HCT116 (cell line): ENCODE measurements around the gene DRD2. TPM values are rescaled to one million over a fixed set of nuclear protein-coding genes. Genes with fewer than 3 reads are reported as not detected.

Experiments
- ATAC-seq: fragments of 200-7000 bp; cut with Tn5 transposase; 2 replicates; pipeline ENCODE4 v1.9.1; 2020; ENCODE audit warnings: mild to moderate bottlenecking, moderate library complexity
- BruUV-seq: library from RNA; stranded (reverse); fragments of 400-500 nt; replicated peaks from 2 replicates; lab custom pipeline; 2021; lab: Mats Ljungman, UMichigan
- CTCF ChIA-PET: fragments of 300-600 bp; sonication (Branson Sonifier 250); formaldehyde crosslinking; loops from one replicate; lab custom pipeline; 2021; ENCODE audit warnings: antibody characterized with exemption; lab: Charles Lee
- POLR2A ChIA-PET: fragments of 300-600, 350-600 bp; sonication (Branson Sonifier 250); formaldehyde crosslinking; loops from one replicate; lab custom pipeline; 2021; ENCODE audit warnings: antibody characterized with exemption; lab: Charles Lee
- RAD21 ChIA-PET, 2 experiments: fragments of 300-600 bp; sonication (Branson Sonifier 250); formaldehyde crosslinking; loops; one replicate each; lab custom pipeline; 2023; ENCODE audit warnings: low total read pairs in 2 of 2; ENCODE audit not compliant: uncharacterized antibody in 2 of 2, unreplicated experiment in 2 of 2, low non-redundant PET in 1 of 2; lab: Charles Lee
- DNase-seq: peaks from one replicate; pipeline ENCODE4 v3.0.0-alpha.2; 2010; ENCODE audit warnings: low read depth, low spot score
- H2AFZ ChIP-seq: fragments of 200-600 bp; shearing (Covaris generic), sonication (generic); 2 replicates; pipeline ENCODE4 v1.6.1; 2017; ENCODE audit warnings: low read depth, mixed run types, mixed read lengths, antibody characterized with exemption, low read length; ENCODE audit not compliant: poor library complexity, severe bottlenecking
- H3K27ac ChIP-seq: 2 replicates; pipeline ENCODE4 v1.5.1; 2012; ENCODE audit warnings: low read depth, low read length
- H3K27me3 ChIP-seq: fragments of 200-600 bp; sonication (generic); 2 replicates; pipeline ENCODE4 v1.6.1; 2016; ENCODE audit warnings: mixed run types, low read length, mixed read lengths; ENCODE audit not compliant: insufficient read depth
- H3K36me3 ChIP-seq, 2 experiments: fragments of 200-500 bp in 1 of 2; fragments of 200-600 bp in 1 of 2; sonication (Bioruptor generic) in 1 of 2; sonication (generic) in 1 of 2; 2 replicates each; pipeline versions ENCODE4 v1.5.1 to v1.6.1; 2014 to 2016; ENCODE audit warnings: low read length in 2 of 2, inconsistent platforms in 1 of 2, mixed read lengths in 1 of 2, mixed run types in 1 of 2; ENCODE audit not compliant: insufficient read depth in 2 of 2, control insufficient read depth in 1 of 2
- H3K4me1 ChIP-seq, 2 experiments: fragments of 200-600 bp in 1 of 2; sonication (generic) in 1 of 2; 2 replicates each; pipeline versions ENCODE4 v1.5.1 to v1.6.1; 2012 to 2017; ENCODE audit warnings: low read length in 2 of 2, inconsistent platforms in 1 of 2, mild to moderate bottlenecking in 1 of 2, mixed read lengths in 1 of 2, mixed run types in 1 of 2, moderate library complexity in 1 of 2; ENCODE audit not compliant: insufficient read depth in 2 of 2, control insufficient read depth in 1 of 2
- H3K4me2 ChIP-seq: fragments of 200-600 bp; sonication (generic); 2 replicates; pipeline ENCODE4 v1.6.1; 2017; ENCODE audit warnings: mixed run types, low read length, mixed read lengths
- H3K4me3 ChIP-seq, 2 experiments: fragments of 200-600 bp in 1 of 2; sonication (generic) in 1 of 2; replicated peaks in 1 of 2; 2 replicates each; pipeline ENCODE4 v1.5.1; 2011 to 2016; ENCODE audit warnings: low read length in 2 of 2, control low read depth in 1 of 2, low read depth in 1 of 2, mild to moderate bottlenecking in 1 of 2, mixed read lengths in 1 of 2, mixed run types in 1 of 2
- H3K79me2 ChIP-seq: fragments of 200-600 bp; sonication (generic); 2 replicates; pipeline ENCODE4 v1.6.1; 2017; ENCODE audit warnings: mild to moderate bottlenecking, mixed run types, low read length, moderate library complexity, mixed read lengths; ENCODE audit not compliant: insufficient read depth
- H3K9ac ChIP-seq: fragments of 200-600 bp; sonication (generic); 2 replicates; pipeline ENCODE4 v1.6.1; 2016; ENCODE audit warnings: low read length, mixed read lengths
- H3K9me2 ChIP-seq: fragments of 200-600 bp; sonication (generic), shearing (Covaris generic); 2 replicates; pipeline ENCODE4 v1.6.1; 2017; ENCODE audit warnings: mixed run types, mild to moderate bottlenecking, moderate library complexity; ENCODE audit not compliant: insufficient read depth
- H3K9me3 ChIP-seq, 2 experiments: fragments of 200-500 bp in 1 of 2; fragments of 200-600 bp in 1 of 2; sonication (Bioruptor generic) in 1 of 2; sonication (generic) in 1 of 2; 2 replicates each; pipeline ENCODE4 v1.6.1; 2014 to 2017; ENCODE audit warnings: low read length in 2 of 2, mixed read lengths in 2 of 2, inconsistent platforms in 1 of 2, low read depth in 1 of 2, mild to moderate bottlenecking in 1 of 2, mixed run types in 1 of 2, moderate library complexity in 1 of 2; ENCODE audit not compliant: control insufficient read depth in 1 of 2, insufficient read depth in 1 of 2
- H4K20me1 ChIP-seq: fragments of 200-600 bp; sonication (generic), shearing (Covaris generic); 2 replicates; pipeline ENCODE4 v1.6.1; 2017; ENCODE audit warnings: mixed run types, mild to moderate bottlenecking, moderate library complexity; ENCODE audit not compliant: insufficient read depth
- CBX3 ChIP-seq: IDR thresholded peaks from 2 replicates; pipeline ENCODE4 v1.6.1; 2012; ENCODE audit warnings: low read depth
- CEBPB ChIP-seq: IDR thresholded peaks from 2 replicates; pipeline ENCODE4 v1.6.1; 2012; ENCODE audit warnings: low read depth
- CTCF ChIP-seq, 3 experiments: fragments of 200-600 bp in 1 of 3; sonication (generic) in 1 of 3; IDR thresholded peaks in 2 of 3; conservative IDR thresholded peaks in 1 of 3; 2 replicates each; pipeline ENCODE4 v1.5.1; 2012 to 2017; ENCODE audit warnings: low read depth in 2 of 3, low read length in 2 of 3, antibody characterized with exemption in 1 of 3, borderline replicate concordance in 1 of 3, control low read depth in 1 of 3, mild to moderate bottlenecking in 1 of 3, mixed read lengths in 1 of 3, mixed run types in 1 of 3, moderate library complexity in 1 of 3; ENCODE audit not compliant: insufficient read depth in 1 of 3
- EGR1 ChIP-seq: IDR thresholded peaks from 2 replicates; pipeline ENCODE4 v1.6.1; 2012; ENCODE audit warnings: low read depth
- ELF1 ChIP-seq: IDR thresholded peaks from 2 replicates; pipeline ENCODE4 v1.6.1; 2012; ENCODE audit warnings: low read depth, borderline replicate concordance
- EZH2 ChIP-seq: fragments of 200-600 bp; sonication (generic); IDR thresholded peaks from 2 replicates; pipeline ENCODE4 v1.6.1; 2017; ENCODE audit warnings: antibody characterized with exemption, mixed run types
- EZH2phosphoT487 ChIP-seq: fragments of 200-600 bp; IDR thresholded peaks from 2 replicates; pipeline ENCODE4 v1.6.1; 2018; ENCODE audit warnings: antibody characterized with exemption, borderline replicate concordance
- FOSL1 ChIP-seq: IDR thresholded peaks from 2 replicates; pipeline ENCODE4 v1.6.1; 2012; ENCODE audit warnings: low read depth
- JUND ChIP-seq: IDR thresholded peaks from 2 replicates; pipeline ENCODE4 v1.6.1; 2012
- POLR2AphosphoS5 ChIP-seq: IDR thresholded peaks from 2 replicates; pipeline ENCODE4 v1.6.1; 2011; ENCODE audit warnings: mild to moderate bottlenecking, low read depth, low read length, moderate library complexity
- RAD21 ChIP-seq: IDR thresholded peaks from 2 replicates; pipeline ENCODE4 v1.6.1; 2012; ENCODE audit warnings: low read depth, mild to moderate bottlenecking
- SIN3A ChIP-seq: IDR thresholded peaks from 2 replicates; pipeline ENCODE4 v1.6.1; 2012; ENCODE audit warnings: low read depth
- SRF ChIP-seq: IDR thresholded peaks from 2 replicates; pipeline ENCODE4 v1.6.1; 2012; ENCODE audit warnings: low read depth
- TCF7L2 ChIP-seq: IDR thresholded peaks from 2 replicates; pipeline ENCODE4 v1.7.0; 2011; ENCODE audit warnings: borderline replicate concordance, inconsistent platforms; ENCODE audit not compliant: insufficient read depth, insufficient read length; ENCODE audit errors: extremely low read depth
- YY1 ChIP-seq: IDR thresholded peaks from 2 replicates; pipeline ENCODE4 v1.6.1; 2011; ENCODE audit warnings: low read length, low read depth, moderate library complexity, mild to moderate bottlenecking; ENCODE audit not compliant: insufficient replicate concordance; ENCODE audit errors: extremely low read depth
- intact Hi-C: fragments of 100-400 bp; cut with micrococcal nuclease; formaldehyde crosslinking; loops from 2 replicates; pipeline ENCODE4 v1.10.0; 2022
- total RNA-seq: library from RNA; stranded (reverse); gene quantifications from one replicate; pipeline ENCODE4 v1.2.1, GENCODE V29; 2021; ENCODE audit not compliant: unreplicated experiment
- TF ChIP-seq, protein P1 (sequence below): IDR thresholded peaks from 2 replicates; pipeline ENCODE4 v1.6.1; 2012; ENCODE audit warnings: low read depth

The DRD2 gene
- total RNA-seq, 1 experiment from 2014 or later, result not detected

- CTCF ChIA-PET, result no interaction called here
- no peaks in the 10 kb centered on the region for H3K9me3 ChIP-seq
- no peak overlapping the region for H3K4me2 ChIP-seq
- no peak for ATAC-seq
- no peak overlapping the region for H3K9ac ChIP-seq
- no peaks in the 10 kb centered on the region for H3K9me2 ChIP-seq
- H3K27ac ChIP-seq, result no peak overlapping the region
- no peak overlapping the region for H2AFZ ChIP-seq
- no peaks in the 10 kb centered on the region for H3K36me3 ChIP-seq
- POLR2A ChIA-PET, result no interaction called here
- intact Hi-C loops, result no loop called here
- RAD21 ChIA-PET, result no interaction called here
- peaks cover 2 to 8% of the 10 kb centered on the region in 2 experiments; a peak in 1 of 4 replicates for H3K4me1 ChIP-seq
- H3K4me3 ChIP-seq, result no peak overlapping the region
- BruUV-seq, result no TSS peak
- H4K20me1 ChIP-seq, result no peaks in the 10 kb centered on the region
- peaks cover 15% of the 10 kb centered on the region for H3K27me3 ChIP-seq
- DNase-seq, result no peak
- no peak for TF ChIP-seq EGR1
- no peak for TF ChIP-seq JUND
- TF ChIP-seq SRF, result no peak
- no peak for TF ChIP-seq RAD21
- H3K79me2 ChIP-seq, result no peaks in the 10 kb centered on the region
Measured at GRCh38 chr11:113392236-113392921, 82.8 kb downstream of the DRD2 start.

DNA sequence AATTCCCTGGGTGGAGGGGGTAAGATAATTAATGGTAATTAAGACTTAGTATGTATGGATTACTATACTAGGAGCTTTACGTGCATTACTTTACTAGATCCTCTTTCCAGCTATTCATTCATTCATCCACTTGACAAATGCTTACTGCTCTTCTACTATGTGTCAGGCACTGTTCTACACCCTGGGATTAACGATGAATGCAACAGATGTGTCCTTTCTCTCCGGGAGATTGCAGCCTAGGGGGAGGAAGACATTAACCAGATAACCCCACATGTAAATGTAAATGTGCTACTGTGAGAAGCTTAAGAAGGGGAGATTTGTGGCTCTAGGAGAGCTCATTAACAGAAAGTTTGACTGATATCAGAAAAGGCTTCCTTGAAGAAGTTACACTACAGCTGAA lies 85.9 kb downstream of the DRD2 start:
- peaks cover 15% of the 10 kb centered on the region for H3K27me3 ChIP-seq
- H3K79me2 ChIP-seq, result no peaks in the 10 kb centered on the region
- no TSS peak for BruUV-seq
- no peak overlapping the region for H3K4me3 ChIP-seq
- intact Hi-C loops, result no loop called here
- ATAC-seq, result no peak
- H3K9me3 ChIP-seq, result no peaks in the 10 kb centered on the region
- ChIA-PET CTCF (no interaction called here), POLR2A (no interaction called here), RAD21 (no interaction called here)
- H3K27ac ChIP-seq, result no peak overlapping the region
- no peaks in the 10 kb centered on the region for H3K9me2 ChIP-seq
- no peak for DNase-seq
- no peak overlapping the region for H3K4me2 ChIP-seq
- H4K20me1 ChIP-seq, result no peaks in the 10 kb centered on the region
- H2AFZ ChIP-seq, result no peak overlapping the region
- no peak overlapping the region for H3K9ac ChIP-seq
- peaks cover 2 to 10% of the 10 kb centered on the region in 2 experiments; a peak in 1 of 4 replicates for H3K4me1 ChIP-seq
- no peaks in the 10 kb centered on the region for H3K36me3 ChIP-seq
- TF ChIP-seq TCF7L2 (no peak), RAD21 (no peak), CTCF (IDR thresholded peaks at IDR 0.05 in 2 of 3, conservative IDR thresholded peaks at IDR 0.05 in 1 of 3; ENCODE audit: borderline replicate concordance in 1 of 3, insufficient read depth in 1 of 3, low read depth in 2 of 3, low read length in 2 of 3) (no peak), POLR2AphosphoS5 (no peak), EZH2 (no peak), CBX3 (no peak), ELF1 (no peak), SIN3A (no peak), YY1 (no peak), EZH2phosphoT487 (no peak), CEBPB (no peak), FOSL1 (no peak)
- TF ChIP-seq, protein P1, sequence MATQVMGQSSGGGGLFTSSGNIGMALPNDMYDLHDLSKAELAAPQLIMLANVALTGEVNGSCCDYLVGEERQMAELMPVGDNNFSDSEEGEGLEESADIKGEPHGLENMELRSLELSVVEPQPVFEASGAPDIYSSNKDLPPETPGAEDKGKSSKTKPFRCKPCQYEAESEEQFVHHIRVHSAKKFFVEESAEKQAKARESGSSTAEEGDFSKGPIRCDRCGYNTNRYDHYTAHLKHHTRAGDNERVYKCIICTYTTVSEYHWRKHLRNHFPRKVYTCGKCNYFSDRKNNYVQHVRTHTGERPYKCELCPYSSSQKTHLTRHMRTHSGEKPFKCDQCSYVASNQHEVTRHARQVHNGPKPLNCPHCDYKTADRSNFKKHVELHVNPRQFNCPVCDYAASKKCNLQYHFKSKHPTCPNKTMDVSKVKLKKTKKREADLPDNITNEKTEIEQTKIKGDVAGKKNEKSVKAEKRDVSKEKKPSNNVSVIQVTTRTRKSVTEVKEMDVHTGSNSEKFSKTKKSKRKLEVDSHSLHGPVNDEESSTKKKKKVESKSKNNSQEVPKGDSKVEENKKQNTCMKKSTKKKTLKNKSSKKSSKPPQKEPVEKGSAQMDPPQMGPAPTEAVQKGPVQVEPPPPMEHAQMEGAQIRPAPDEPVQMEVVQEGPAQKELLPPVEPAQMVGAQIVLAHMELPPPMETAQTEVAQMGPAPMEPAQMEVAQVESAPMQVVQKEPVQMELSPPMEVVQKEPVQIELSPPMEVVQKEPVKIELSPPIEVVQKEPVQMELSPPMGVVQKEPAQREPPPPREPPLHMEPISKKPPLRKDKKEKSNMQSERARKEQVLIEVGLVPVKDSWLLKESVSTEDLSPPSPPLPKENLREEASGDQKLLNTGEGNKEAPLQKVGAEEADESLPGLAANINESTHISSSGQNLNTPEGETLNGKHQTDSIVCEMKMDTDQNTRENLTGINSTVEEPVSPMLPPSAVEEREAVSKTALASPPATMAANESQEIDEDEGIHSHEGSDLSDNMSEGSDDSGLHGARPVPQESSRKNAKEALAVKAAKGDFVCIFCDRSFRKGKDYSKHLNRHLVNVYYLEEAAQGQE, result no peak
